ENCODE data around the gene CPB1.

Gene CPB1

DNA sequence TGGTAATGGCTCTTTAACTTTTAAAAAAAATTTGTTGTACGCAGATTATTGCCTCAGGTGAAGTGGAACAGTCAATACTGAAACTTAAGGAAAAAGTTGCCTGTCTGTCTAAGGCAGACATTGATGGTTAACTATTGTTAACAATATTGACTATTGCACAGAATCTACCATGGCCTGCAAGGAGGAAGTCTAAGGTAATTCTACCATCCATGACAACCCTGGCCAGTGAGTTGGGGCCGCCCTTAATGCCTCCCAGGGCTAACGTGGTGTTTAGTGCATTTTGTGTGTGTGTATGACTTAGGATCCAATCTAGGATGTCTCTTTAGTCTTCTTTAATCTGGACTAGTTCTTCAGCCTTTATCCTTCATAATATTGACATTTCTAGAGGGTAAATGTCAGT, 2.1 kb upstream of the CPB1 start:
- H3K36me3 ChIP-seq (ENCODE audit: control insufficient read depth in 2 of 2, insufficient read depth in 1 of 2, low read length in 2 of 2) = no peaks in the 10 kb centered on the region
- H3K4me3 ChIP-seq (ENCODE audit: low read depth, low read length) = no peak overlapping the region
- no peak for TF ChIP-seq ZNF10 (tag by site-specific recombination; IDR thresholded peaks at IDR 0.05)
- TF ChIP-seq GLI4 (tag by site-specific recombination; IDR thresholded peaks at IDR 0.05) = no peak
- no peak for TF ChIP-seq ZBTB20 (tag by site-specific recombination; IDR thresholded peaks at IDR 0.05)
- no peak for TF ChIP-seq ZNF423 (tag by site-specific recombination; IDR thresholded peaks at IDR 0.05)
- TF ChIP-seq ZNF776 (tag by site-specific recombination; IDR thresholded peaks at IDR 0.05; ENCODE audit: borderline replicate concordance) = no peak
- TF ChIP-seq, protein P1, sequence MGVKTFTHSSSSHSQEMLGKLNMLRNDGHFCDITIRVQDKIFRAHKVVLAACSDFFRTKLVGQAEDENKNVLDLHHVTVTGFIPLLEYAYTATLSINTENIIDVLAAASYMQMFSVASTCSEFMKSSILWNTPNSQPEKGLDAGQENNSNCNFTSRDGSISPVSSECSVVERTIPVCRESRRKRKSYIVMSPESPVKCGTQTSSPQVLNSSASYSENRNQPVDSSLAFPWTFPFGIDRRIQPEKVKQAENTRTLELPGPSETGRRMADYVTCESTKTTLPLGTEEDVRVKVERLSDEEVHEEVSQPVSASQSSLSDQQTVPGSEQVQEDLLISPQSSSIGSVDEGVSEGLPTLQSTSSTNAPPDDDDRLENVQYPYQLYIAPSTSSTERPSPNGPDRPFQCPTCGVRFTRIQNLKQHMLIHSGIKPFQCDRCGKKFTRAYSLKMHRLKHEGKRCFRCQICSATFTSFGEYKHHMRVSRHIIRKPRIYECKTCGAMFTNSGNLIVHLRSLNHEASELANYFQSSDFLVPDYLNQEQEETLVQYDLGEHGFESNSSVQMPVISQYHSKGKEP (tag by site-specific recombination; IDR thresholded peaks at IDR 0.05) = no peak
- TF ChIP-seq ZIC2 (tag by site-specific recombination; IDR thresholded peaks at IDR 0.05) = no peak
- TF ChIP-seq ZNF548 (tag by site-specific recombination; IDR thresholded peaks at IDR 0.05) = no peak
- TF ChIP-seq TRIM28 (IDR thresholded peaks at IDR 0.05; ENCODE audit: borderline replicate concordance, low read length) = no peak
- TF ChIP-seq, protein P2, sequence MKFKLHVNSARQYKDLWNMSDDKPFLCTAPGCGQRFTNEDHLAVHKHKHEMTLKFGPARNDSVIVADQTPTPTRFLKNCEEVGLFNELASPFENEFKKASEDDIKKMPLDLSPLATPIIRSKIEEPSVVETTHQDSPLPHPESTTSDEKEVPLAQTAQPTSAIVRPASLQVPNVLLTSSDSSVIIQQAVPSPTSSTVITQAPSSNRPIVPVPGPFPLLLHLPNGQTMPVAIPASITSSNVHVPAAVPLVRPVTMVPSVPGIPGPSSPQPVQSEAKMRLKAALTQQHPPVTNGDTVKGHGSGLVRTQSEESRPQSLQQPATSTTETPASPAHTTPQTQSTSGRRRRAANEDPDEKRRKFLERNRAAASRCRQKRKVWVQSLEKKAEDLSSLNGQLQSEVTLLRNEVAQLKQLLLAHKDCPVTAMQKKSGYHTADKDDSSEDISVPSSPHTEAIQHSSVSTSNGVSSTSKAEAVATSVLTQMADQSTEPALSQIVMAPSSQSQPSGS (tag by site-specific recombination; IDR thresholded peaks at IDR 0.05; ENCODE audit: low read depth) = no peak
- no peak for TF ChIP-seq WT1 (tag by site-specific recombination; IDR thresholded peaks at IDR 0.05)
- TF ChIP-seq KLF10 (tag by site-specific recombination; IDR thresholded peaks at IDR 0.05) = no peak
- TF ChIP-seq BCL11A (tag by site-specific recombination; IDR thresholded peaks at IDR 0.05; ENCODE audit: low read depth) = no peak
- TF ChIP-seq GLIS2 (tag by site-specific recombination; IDR thresholded peaks at IDR 0.05) = no peak
- TF ChIP-seq, protein P3, sequence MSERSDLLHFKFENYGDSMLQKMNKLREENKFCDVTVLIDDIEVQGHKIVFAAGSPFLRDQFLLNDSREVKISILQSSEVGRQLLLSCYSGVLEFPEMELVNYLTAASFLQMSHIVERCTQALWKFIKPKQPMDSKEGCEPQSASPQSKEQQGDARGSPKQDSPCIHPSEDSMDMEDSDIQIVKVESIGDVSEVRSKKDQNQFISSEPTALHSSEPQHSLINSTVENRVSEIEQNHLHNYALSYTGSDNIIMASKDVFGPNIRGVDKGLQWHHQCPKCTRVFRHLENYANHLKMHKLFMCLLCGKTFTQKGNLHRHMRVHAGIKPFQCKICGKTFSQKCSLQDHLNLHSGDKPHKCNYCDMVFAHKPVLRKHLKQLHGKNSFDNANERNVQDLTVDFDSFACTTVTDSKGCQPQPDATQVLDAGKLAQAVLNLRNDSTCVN (tag by site-specific recombination; optimal IDR thresholded peaks at IDR 0.05) = no peak
- TF ChIP-seq, protein P4, sequence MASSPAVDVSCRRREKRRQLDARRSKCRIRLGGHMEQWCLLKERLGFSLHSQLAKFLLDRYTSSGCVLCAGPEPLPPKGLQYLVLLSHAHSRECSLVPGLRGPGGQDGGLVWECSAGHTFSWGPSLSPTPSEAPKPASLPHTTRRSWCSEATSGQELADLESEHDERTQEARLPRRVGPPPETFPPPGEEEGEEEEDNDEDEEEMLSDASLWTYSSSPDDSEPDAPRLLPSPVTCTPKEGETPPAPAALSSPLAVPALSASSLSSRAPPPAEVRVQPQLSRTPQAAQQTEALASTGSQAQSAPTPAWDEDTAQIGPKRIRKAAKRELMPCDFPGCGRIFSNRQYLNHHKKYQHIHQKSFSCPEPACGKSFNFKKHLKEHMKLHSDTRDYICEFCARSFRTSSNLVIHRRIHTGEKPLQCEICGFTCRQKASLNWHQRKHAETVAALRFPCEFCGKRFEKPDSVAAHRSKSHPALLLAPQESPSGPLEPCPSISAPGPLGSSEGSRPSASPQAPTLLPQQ (tag by site-specific recombination; IDR thresholded peaks at IDR 0.05) = no peak
- no peak for TF ChIP-seq KLF9 (tag by site-specific recombination; IDR thresholded peaks at IDR 0.05; ENCODE audit: low read depth)
- TF ChIP-seq TCF7L2 (IDR thresholded peaks at IDR 0.05; ENCODE audit: borderline replicate concordance, low read depth, low read length) = no peak
- TF ChIP-seq ZNF16 (tag by site-specific recombination; IDR thresholded peaks at IDR 0.05; ENCODE audit: low read depth) = no peak
- TF ChIP-seq ZNF514 (tag by site-specific recombination; IDR thresholded peaks at IDR 0.05) = no peak
- POLR2A ChIA-PET = no interaction called here
- no peak overlapping the region for H3K27ac ChIP-seq (ENCODE audit: extremely low read depth, low read depth, low read length)
- H3K9me3 ChIP-seq (ENCODE audit: control insufficient read depth, insufficient read depth, low read depth, low read length) = no peaks in the 10 kb centered on the region
- no peaks in the 10 kb centered on the region for H3K4me1 ChIP-seq (ENCODE audit: control insufficient read depth, insufficient read depth, low read length)
- CTCF ChIA-PET = no interaction called here

DNA sequence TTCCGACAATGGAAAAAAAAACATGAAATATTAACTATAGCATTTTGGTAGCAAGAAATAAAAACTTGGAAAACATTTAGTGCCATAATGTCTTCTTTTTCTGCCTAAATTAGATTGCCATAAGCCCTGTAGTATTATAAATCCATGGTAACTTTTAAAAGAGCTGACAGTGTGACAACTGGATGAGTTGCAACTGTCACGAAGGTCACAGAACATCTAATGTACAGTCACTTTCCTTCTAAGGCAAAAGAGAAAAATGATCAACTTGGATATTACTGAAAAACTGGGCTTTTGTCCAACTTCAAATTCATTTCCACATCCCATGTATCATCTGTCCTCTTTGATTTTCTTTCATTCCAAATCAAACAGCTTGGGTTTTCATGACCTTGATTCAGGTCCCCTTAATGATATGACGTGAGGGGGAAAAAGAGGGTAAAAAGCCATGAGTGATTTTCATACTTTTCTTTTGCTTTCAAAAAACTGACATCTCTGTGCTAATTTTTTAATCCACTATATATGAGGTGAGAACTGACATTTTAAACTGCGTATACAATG, 602 bp downstream of the CPB1 start:
- H3K36me3 ChIP-seq (ENCODE audit: control insufficient read depth in 2 of 2, insufficient read depth in 1 of 2, low read length in 2 of 2) = no peaks in the 10 kb centered on the region
- H3K4me3 ChIP-seq (ENCODE audit: low read depth, low read length) = no peak overlapping the region
- no peaks in the 10 kb centered on the region for H3K9me3 ChIP-seq (ENCODE audit: control insufficient read depth, insufficient read depth, low read depth, low read length)
- ChIA-PET POLR2A (no interaction called here), CTCF (interaction anchor here (0.6 kb wide), 1 partner anchor 121 kb away, joined by 5 read pairs; no protein-coding TSS in a partner anchor)
- H3K27ac ChIP-seq (ENCODE audit: extremely low read depth, low read depth, low read length) = no peak overlapping the region
- H3K4me1 ChIP-seq (ENCODE audit: control insufficient read depth, insufficient read depth, low read length) = no peaks in the 10 kb centered on the region
- no peak for TF ChIP-seq ZNF610 (tag by site-specific recombination; IDR thresholded peaks at IDR 0.05; ENCODE audit: borderline replicate concordance)
- TF ChIP-seq, protein P2 (tag by site-specific recombination; IDR thresholded peaks at IDR 0.05; ENCODE audit: low read depth) = no peak
- TF ChIP-seq HOXD13 (CRISPR knock-in tag; IDR thresholded peaks at IDR 0.05; ENCODE audit: borderline replicate concordance) = no peak
- no peak for TF ChIP-seq KLF1 (tag by site-specific recombination; IDR thresholded peaks at IDR 0.05)
- no peak for TF ChIP-seq SP2 (tag by site-specific recombination; IDR thresholded peaks at IDR 0.05)
- TF ChIP-seq ZNF664 (tag by site-specific recombination; IDR thresholded peaks at IDR 0.05) = no peak
- TF ChIP-seq PRDM1 (tag by site-specific recombination; IDR thresholded peaks at IDR 0.05) = no peak
- TF ChIP-seq, protein P5, sequence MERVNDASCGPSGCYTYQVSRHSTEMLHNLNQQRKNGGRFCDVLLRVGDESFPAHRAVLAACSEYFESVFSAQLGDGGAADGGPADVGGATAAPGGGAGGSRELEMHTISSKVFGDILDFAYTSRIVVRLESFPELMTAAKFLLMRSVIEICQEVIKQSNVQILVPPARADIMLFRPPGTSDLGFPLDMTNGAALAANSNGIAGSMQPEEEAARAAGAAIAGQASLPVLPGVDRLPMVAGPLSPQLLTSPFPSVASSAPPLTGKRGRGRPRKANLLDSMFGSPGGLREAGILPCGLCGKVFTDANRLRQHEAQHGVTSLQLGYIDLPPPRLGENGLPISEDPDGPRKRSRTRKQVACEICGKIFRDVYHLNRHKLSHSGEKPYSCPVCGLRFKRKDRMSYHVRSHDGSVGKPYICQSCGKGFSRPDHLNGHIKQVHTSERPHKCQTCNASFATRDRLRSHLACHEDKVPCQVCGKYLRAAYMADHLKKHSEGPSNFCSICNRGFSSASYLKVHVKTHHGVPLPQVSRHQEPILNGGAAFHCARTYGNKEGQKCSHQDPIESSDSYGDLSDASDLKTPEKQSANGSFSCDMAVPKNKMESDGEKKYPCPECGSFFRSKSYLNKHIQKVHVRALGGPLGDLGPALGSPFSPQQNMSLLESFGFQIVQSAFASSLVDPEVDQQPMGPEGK (tag by site-specific recombination; IDR thresholded peaks at IDR 0.05) = no peak
- TF ChIP-seq ZNF248 (tag by site-specific recombination; IDR thresholded peaks at IDR 0.05) = no peak
